ENCODE measurements around the gene CBX8. TPM values are rescaled to one million over a fixed set of nuclear protein-coding genes. Genes with fewer than 3 reads are reported as not detected.

The CBX8 gene
- total and polyA plus RNA-seq, 10 donors, result 2.1 to 5.6 (median 3.4) TPM

DNA sequence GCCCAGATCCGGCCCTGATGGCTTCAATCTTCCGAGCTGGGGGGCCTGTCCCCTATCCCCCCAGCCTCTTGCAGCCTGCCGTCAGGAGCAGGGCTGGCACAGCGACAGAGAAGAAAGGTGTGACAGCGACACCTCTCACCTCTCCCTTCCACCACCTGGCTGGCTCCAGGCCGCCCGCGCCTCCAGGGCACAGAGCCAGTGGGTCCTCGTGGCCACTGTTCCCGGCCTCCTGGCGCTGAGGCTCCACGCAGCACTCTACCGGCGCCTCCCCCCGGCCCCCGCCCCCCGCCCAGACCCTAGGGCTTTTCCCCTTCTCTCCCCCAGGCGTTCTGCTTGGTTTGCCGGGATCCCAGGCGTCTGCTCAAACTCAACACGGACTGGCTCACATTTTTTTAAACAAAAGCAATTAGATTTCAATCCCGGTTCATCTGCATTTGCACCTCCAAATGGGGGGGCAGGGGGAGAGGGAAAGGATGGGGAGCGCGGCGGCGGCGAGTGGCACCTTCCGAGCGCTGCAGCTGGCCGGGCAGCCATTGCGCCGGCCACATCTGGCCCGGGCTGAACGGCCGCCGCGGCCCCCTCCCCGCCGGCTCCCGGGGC, 12.8 kb upstream of the CBX8 start:
- no peak for TF ChIP-seq POLR2A (IDR thresholded peaks at IDR 0.05)
- TF ChIP-seq, protein P1, sequence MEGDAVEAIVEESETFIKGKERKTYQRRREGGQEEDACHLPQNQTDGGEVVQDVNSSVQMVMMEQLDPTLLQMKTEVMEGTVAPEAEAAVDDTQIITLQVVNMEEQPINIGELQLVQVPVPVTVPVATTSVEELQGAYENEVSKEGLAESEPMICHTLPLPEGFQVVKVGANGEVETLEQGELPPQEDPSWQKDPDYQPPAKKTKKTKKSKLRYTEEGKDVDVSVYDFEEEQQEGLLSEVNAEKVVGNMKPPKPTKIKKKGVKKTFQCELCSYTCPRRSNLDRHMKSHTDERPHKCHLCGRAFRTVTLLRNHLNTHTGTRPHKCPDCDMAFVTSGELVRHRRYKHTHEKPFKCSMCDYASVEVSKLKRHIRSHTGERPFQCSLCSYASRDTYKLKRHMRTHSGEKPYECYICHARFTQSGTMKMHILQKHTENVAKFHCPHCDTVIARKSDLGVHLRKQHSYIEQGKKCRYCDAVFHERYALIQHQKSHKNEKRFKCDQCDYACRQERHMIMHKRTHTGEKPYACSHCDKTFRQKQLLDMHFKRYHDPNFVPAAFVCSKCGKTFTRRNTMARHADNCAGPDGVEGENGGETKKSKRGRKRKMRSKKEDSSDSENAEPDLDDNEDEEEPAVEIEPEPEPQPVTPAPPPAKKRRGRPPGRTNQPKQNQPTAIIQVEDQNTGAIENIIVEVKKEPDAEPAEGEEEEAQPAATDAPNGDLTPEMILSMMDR (IDR thresholded peaks at IDR 0.05 in 8 of 11, conservative IDR thresholded peaks at IDR 0.05 in 3 of 11), result no peak
- TF ChIP-seq POLR2AphosphoS5 (IDR thresholded peaks at IDR 0.05), result no peak
- Histone ChIP-seq H3K36me3 (no peaks in the 10 kb centered on the region), H3K27ac (no peak overlapping the region), H3K9me3 (no peaks in the 10 kb centered on the region), H3K27me3 (replicated peaks in 1 of 7) (peaks cover 27 to 100% (median 98%) of the 10 kb centered on the region in 7 donors), H3K4me3 (peak overlapping the region in 1 of 8 donors; percentile 46), H3K4me1 (peaks cover 24 to 63% (median 47%) of the 10 kb centered on the region in 6 donors)
- WGBS, 5 donors, result 3 to 8% (median 5%) methylated on average over 31 to 40 of the region's 40 CpGs
- DNase-seq, result no peak
- intact Hi-C loops (cut with DNase I; ENCODE audit: low total_unique reads), result no loop called here

DNA sequence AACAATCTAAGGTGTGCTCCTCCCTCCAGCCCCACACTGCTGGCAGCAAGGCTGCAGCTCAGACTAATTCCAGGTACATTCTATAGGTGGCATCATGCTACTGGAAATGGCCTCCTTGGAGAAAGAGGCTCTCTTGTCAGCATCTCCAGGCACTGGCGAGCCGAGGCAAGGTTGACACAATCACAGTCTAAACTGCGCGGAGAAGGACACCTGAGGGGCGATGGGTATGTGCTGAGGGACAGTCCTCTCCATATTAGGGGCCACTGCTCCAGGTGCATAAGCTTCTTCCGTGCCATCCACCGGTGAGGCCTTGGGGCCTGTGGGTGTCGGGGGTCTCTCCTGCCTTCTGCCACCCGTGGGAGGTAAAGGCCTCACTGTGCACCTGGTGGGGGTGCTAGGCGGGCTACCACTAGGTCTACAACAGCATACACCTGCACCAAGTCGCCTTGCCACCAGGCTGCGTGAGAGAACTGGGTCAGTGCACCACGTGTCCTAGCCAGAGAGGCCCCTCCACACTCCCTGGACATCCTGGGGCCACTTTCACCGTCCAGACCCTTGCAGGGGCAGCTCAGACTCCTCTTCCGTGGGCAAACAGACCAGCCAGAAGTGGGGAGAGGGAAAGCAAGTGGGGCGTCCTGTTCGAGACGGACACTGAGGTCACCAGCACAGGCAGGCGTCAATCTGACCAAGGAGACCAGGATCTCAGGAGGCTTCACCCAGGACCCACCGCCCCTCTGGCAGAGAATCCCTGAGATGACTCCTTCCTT, 12.1 kb upstream of the CBX8 start:
- 14 to 23% (median 19%) methylated on average over 11 to 20 of the region's 20 CpGs for WGBS, 5 donors
- Histone ChIP-seq H3K27ac (no peak overlapping the region), H3K4me1 (peaks cover 20 to 63% (median 47%) of the 10 kb centered on the region in 6 donors), H3K27me3 (replicated peaks in 1 of 7) (peaks cover 30 to 100% (median 98%) of the 10 kb centered on the region in 7 donors), H3K9me3 (peaks cover 0 to 4% (median 0%) of the 10 kb centered on the region in 8 donors), H3K36me3 (no peaks in the 10 kb centered on the region), H3K4me3 (no peak overlapping the region)
- no peak for DNase-seq
- TF ChIP-seq, protein P1 (IDR thresholded peaks at IDR 0.05 in 8 of 11, conservative IDR thresholded peaks at IDR 0.05 in 3 of 11), result peak in 3 of 11 experiments; percentile 9 to 22 (median 19)
- no peak for TF ChIP-seq POLR2AphosphoS5 (IDR thresholded peaks at IDR 0.05)
- no peak for TF ChIP-seq POLR2A (IDR thresholded peaks at IDR 0.05)
- intact Hi-C loops (cut with DNase I; ENCODE audit: low total_unique reads), result no loop called here

DNA sequence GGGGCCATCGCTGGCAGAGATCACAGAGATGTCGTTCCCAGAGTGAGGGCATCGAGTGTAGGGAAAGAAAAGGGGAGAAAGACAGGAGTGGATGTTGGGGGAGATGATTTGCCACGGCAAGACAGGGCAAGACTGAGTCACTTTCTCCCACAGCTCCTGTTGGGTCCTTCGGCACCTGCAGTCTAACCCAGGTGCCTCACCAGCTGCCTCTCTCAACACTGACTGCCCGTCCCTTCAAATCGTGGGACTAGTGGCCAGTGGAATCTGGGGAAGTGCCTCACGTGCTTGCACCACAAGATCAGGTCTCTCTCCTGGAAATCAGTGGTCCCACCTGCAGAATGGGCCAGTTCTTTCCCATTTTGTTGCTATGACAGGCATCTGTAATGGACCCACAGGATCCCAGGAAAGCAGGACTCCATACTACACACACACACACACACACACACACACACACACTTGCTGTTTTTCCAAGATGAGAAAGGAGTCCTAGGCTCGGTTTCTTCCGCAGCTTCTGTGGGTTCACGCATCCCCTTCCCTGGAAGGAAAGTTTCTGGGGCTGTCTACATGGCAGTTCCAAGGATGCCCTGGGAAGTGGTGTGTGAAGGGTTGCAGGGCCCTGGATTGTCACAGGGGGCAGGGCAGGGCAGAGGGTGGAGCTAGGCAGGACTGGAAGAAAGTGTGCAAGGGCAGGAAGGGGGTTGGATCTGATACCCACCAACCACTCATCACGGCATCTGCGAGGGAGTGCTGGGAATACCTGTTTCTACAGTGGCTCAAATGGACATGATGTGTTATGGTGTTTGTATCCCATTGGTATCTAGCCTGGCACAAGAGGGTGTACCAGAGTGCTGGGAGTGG, 10.2 kb upstream of the CBX8 start:
- no peak for DNase-seq
- intact Hi-C loops (cut with DNase I; ENCODE audit: low total_unique reads), result no loop called here
- Histone ChIP-seq H3K4me1 (peaks cover 19 to 65% (median 51%) of the 10 kb centered on the region in 6 donors), H3K27ac (no peak overlapping the region), H3K4me3 (no peak overlapping the region), H3K27me3 (replicated peaks in 1 of 7) (peaks cover 32 to 100% (median 98%) of the 10 kb centered on the region in 7 donors), H3K36me3 (no peaks in the 10 kb centered on the region), H3K9me3 (peaks cover 0 to 21% (median 0%) of the 10 kb centered on the region in 8 donors)
- 26 to 42% (median 28%) methylated on average over 13 of the region's 13 CpGs for WGBS, 5 donors
- TF ChIP-seq POLR2A (IDR thresholded peaks at IDR 0.05) (no peak), POLR2AphosphoS5 (IDR thresholded peaks at IDR 0.05) (no peak)
- TF ChIP-seq, protein P1 (IDR thresholded peaks at IDR 0.05 in 8 of 11, conservative IDR thresholded peaks at IDR 0.05 in 3 of 11), result no peak

All from spleen (tissue), 11 donors.